ENCODE measurements around the gene PTGER1. TPM values are rescaled to one million over a fixed set of nuclear protein-coding genes. Genes with fewer than 3 reads are reported as not detected.

Gene PTGER1
- total RNA-seq, 3 donors from 2014 or later (not counting 1 experiment from before 2014, with no cell fraction given), result 0.35 to 0.73 TPM; not detected in 1

- Mint-ChIP-seq H3K4me3 (peak overlapping the region; percentile 95), H3K27me3 (ENCODE audit: low read depth in 2 of 2) (no peaks in the 10 kb centered on the region), H3K9me3 (no peaks in the 10 kb centered on the region), H3K27ac (peak overlapping the region; percentile 71 to 91), H3K4me1 (peaks cover 25 to 38% of the 10 kb centered on the region in 2 donors), H3K36me3 (peaks cover 8% of the 10 kb centered on the region)
- DNase-seq (no peak), ATAC-seq (no peak)
- Histone ChIP-seq H3K27me3 (ENCODE audit: control insufficient read depth, insufficient read depth, low read length) (no peaks in the 10 kb centered on the region), H3K4me1 (ENCODE audit: control insufficient read depth, insufficient read depth, low read length) (peaks cover 30% of the 10 kb centered on the region), H3K4me3 (ENCODE audit: low read length) (no peak overlapping the region), H3K27ac (ENCODE audit: low read length) (no peak overlapping the region), H3K9me3 (ENCODE audit: control insufficient read depth, insufficient read depth, low read length) (no peaks in the 10 kb centered on the region), H3K36me3 (ENCODE audit: control insufficient read depth, insufficient read depth, low read length) (peaks cover 34% of the 10 kb centered on the region)
- intact Hi-C loops (cut with micrococcal nuclease), result no loop called here
- WGBS (ENCODE audit: insufficient coverage), result 84% methylated on average over 8 of the region's 8 CpGs
- TF ChIP-seq CTCF (IDR thresholded peaks at IDR 0.05), result no peak
These were observed 39.2 kb upstream of the PTGER1 start for GRCh38 chr19:14514215-14514863.

GRCh38 chr19:14512406-14512961 is 37.3 kb upstream of the PTGER1 start:
- intact Hi-C loops (cut with micrococcal nuclease), result no loop called here
- Histone ChIP-seq H3K9me3 (ENCODE audit: control insufficient read depth, insufficient read depth, low read length) (no peaks in the 10 kb centered on the region), H3K4me3 (ENCODE audit: low read length) (no peak overlapping the region), H3K27ac (ENCODE audit: low read length) (no peak overlapping the region), H3K27me3 (ENCODE audit: control insufficient read depth, insufficient read depth, low read length) (no peaks in the 10 kb centered on the region), H3K4me1 (ENCODE audit: control insufficient read depth, insufficient read depth, low read length) (peaks cover 23% of the 10 kb centered on the region), H3K36me3 (ENCODE audit: control insufficient read depth, insufficient read depth, low read length) (peaks cover 34% of the 10 kb centered on the region)
- WGBS (ENCODE audit: insufficient coverage), result 94% methylated on average over 14 of the region's 14 CpGs
- Mint-ChIP-seq H3K27me3 (ENCODE audit: low read depth in 2 of 2) (no peaks in the 10 kb centered on the region), H3K36me3 (peaks cover 8% of the 10 kb centered on the region), H3K4me1 (peaks cover 24 to 32% of the 10 kb centered on the region in 2 donors), H3K27ac (no peak overlapping the region), H3K9me3 (no peaks in the 10 kb centered on the region), H3K4me3 (no peak overlapping the region)
- no peak for ATAC-seq
- DNase-seq, result no peak
- no peak for TF ChIP-seq CTCF (IDR thresholded peaks at IDR 0.05)

GRCh38 chr19:14511229-14511593 is 36.1 kb upstream of the PTGER1 start:
- Mint-ChIP-seq H3K27ac (peak overlapping the region in 1 of 2 donors; percentile 27), H3K27me3 (ENCODE audit: low read depth in 2 of 2) (no peaks in the 10 kb centered on the region), H3K9me3 (no peaks in the 10 kb centered on the region), H3K4me1 (peaks cover 12 to 26% of the 10 kb centered on the region in 2 donors), H3K36me3 (peaks cover 8% of the 10 kb centered on the region), H3K4me3 (peak overlapping the region; percentile 4)
- intact Hi-C loops (cut with micrococcal nuclease), result no loop called here
- WGBS (ENCODE audit: insufficient coverage), result 91% methylated on average over 4 of the region's 4 CpGs
- no peak for TF ChIP-seq CTCF (IDR thresholded peaks at IDR 0.05)
- ATAC-seq (no peak), DNase-seq (no peak)
- Histone ChIP-seq H3K27me3 (ENCODE audit: control insufficient read depth, insufficient read depth, low read length) (no peaks in the 10 kb centered on the region), H3K9me3 (ENCODE audit: control insufficient read depth, insufficient read depth, low read length) (no peaks in the 10 kb centered on the region), H3K4me1 (ENCODE audit: control insufficient read depth, insufficient read depth, low read length) (peaks cover 23% of the 10 kb centered on the region), H3K36me3 (ENCODE audit: control insufficient read depth, insufficient read depth, low read length) (peaks cover 27% of the 10 kb centered on the region), H3K27ac (ENCODE audit: low read length) (no peak overlapping the region), H3K4me3 (ENCODE audit: low read length) (no peak overlapping the region)

All from natural killer cell (primary cell).